CD1c-positive myeloid dendritic cell (primary cell): ENCODE data around the gene UBASH3B.
A peak's percentile ranks its signal among the peaks of the same experiment; 100 is the strongest.

Experiments
- DNase-seq: peaks from one replicate; pipeline ENCODE4 v3.0.0-alpha.2; 2016; ENCODE audit errors: extremely low spot score

UBASH3B gene

DNA sequence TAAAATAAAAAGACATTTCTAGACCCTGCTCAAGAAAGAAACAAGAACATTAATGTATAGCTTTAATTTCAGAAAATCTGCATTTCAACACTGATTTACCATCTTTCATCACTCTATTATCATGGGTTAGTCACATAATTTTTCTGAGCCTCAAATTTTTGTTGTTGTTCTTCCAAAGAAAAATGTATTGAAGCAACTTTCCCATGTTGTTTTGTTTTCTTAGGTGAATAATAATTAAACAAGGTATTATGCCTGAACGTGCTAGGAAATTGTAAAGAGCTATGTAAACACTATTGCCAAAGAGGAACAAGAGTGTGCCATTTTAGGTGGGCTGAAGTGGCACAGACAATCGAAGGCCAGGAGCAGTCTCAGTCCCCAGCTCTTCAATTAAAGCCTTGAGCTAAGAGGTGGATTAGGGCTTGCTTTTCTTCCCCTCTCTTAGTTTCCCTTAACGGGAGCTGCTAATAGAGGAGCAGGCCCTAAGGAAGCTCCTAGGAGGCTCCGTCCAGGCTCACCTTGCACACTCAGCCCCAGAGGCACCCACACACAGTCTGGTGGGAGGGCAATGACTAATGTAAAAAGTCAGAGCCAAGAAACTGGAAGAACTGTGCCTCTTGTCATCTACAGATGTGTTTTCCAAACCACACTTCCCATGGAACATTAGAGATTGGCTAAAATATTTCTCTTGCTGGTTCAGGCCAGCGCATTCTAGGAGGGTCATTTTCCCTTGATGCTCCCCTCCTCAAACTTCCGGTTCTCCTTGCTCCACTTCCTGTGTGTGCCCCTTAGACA, 8.8 kb upstream of the UBASH3B start:
- DNase-seq: peak; percentile 57

DNA sequence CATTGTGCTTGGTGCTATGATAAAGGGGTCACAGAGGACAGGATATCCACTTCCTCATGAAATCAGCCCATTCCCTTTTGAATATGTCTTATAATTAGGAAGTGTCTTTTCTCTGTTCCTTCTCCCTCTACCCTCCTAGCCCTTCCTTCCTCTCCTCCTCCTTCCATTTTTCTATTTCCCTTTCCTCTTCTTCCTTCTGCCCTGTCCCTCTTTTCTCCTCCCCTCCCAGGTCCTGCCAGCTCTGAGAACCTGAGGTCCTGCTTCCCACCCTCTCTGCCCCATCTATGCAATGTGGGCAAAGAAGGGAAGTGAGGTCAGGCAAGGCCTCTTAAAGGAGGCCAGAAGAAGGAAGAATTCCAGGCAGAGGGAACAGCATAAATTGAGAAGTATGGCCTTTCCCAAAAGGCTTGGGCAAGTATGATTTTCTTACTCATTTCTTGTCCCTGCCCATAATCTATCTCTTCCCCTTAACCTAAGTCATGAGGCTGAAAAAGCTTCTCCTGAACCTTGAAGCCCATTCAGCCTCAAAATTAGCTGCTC, 7.7 kb upstream of the UBASH3B start:
- DNase-seq: peak; percentile 55

DNA sequence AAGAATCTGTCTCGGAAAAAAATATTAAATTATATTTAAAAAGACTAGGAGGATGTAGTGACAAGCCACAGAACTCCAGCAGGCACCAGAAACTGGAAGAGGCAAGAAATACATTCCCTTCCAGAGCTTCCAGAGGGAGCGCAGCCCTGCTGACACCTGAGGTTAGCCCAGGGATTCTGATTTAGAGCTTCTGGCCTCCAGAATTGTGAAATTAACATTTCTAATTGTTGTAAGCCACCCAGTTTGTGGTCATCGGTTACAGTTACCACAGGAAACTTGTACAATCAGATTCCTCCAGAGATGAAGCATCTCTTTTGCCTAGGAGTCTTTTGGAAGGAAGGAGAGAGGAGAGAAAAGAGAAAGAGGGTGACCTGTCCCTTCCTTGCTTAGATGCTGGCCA, 6.4 kb upstream of the UBASH3B start:
- DNase-seq: no peak

DNA sequence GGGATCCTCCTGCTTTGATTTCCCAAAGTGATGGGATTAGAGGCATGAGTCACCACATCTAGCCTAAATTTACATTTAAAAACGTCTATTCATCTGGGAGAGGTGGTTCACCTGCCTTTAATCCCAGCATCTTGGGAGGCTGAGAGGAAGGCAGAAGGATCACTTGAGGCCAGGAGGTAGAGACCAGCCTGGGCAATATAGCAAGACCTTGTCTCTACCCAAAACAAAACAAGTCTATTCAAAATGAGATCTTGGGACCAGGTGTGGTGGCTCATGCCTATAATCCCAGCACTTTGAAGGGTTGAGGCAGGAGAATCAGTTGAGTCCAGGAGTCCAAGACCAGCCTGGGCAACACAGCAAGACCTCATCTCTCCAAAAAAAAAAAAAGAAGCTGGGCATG, 4.9 kb upstream of the UBASH3B start:
- no peak for DNase-seq

DNA sequence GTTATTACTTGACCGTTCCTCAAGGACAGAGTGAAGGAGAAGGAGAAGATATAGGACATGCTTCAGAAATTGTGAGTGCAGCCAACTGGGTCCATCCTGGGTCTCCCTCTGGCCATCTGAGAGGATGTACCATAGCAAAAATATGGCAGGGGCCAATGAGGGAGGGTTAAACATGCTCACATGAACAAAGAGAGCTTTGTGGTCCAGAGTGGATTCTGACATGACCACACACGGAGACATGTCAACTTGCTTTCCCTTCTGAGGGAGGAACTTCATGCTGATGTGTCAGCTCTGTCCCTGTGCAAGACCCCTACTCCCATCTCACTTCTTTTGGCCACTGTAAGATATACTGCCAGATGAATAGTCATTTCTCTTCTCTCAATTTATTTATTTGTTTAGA, 3.0 kb upstream of the UBASH3B start:
- no peak for DNase-seq

DNA sequence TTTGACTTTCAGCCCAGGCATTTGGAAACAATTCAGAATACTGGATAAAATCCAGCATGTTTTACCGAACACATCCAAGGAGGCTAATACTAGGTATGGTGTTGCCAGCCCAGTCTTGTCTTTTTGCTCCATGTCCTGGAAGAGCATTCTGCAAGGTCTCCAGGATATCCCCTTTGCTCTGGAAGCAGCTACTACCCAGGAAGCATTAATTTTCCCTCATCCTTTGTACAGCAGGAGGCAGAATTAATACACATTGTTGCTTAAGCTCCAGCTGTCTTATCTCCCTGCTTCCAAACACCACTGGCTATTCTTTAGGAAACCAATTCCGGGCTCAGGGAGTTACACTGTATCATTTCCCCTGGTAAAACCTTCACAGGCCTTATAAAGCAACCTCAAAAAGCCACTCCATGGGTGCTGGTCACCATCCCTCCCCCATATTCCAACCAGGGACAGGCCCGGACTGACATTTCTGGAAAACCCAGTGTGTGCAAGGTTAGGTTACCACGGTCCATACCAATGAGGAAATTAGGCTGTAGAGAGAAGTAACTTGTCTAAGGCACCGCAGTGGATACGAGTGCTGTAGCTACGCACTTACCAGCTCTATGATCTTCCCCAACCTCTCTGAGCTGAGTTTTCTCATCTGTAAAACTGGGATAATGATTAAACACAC, 1.5 kb upstream of the UBASH3B start:
- DNase-seq: no peak

DNA sequence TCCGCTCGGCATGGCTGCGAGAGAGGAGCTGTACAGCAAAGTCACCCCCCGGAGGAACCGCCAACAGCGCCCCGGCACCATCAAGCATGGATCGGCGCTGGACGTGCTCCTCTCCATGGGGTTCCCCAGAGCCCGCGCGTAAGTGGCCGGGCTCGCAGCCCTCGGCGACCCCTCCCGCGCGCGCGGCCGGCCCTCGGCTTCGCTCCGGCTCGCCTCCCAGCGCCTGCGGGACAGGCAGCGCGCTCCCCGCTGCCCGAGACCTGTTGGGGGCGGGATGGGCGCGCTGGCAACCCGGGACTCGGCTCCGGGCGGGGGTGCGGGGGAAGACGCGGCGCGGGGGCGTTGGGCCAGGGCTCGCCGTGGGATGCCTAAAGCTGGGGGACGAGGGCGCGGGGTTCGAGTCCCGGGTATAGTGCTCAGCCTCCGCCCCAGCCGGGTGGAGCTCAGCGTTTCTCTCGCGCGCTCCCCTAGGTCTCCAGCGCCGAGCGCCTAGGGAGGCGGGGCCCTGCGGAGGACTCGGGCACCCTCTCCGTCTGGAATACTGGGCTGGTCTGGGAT, 630 bp downstream of the UBASH3B start:
- peak; percentile 68 for DNase-seq

DNA sequence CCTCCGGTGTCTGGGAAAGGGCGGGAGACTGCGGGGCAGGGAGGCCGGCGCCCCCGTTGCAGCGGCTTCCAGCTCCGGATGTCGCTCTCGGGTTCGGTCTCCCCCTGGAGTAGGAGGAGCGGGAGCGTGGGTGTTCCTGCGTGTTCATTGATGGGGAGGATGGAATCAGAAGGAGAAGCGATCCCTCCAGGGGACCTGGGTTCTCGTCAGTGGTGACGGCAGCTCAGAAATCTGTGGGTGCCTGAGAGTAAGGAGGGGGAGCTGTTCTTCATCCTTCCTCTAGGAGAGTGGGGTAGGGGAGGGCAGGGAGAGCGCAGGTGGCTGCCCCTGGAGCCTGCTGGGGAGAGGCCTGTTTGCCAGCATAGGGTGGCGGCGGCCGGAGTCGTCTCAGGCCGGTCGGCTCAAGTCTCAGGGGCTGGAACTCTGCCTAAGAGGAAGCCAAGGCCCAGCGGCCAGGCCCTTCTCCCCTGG, 1.1 kb downstream of the UBASH3B start:
- peak; percentile 91 for DNase-seq

DNA sequence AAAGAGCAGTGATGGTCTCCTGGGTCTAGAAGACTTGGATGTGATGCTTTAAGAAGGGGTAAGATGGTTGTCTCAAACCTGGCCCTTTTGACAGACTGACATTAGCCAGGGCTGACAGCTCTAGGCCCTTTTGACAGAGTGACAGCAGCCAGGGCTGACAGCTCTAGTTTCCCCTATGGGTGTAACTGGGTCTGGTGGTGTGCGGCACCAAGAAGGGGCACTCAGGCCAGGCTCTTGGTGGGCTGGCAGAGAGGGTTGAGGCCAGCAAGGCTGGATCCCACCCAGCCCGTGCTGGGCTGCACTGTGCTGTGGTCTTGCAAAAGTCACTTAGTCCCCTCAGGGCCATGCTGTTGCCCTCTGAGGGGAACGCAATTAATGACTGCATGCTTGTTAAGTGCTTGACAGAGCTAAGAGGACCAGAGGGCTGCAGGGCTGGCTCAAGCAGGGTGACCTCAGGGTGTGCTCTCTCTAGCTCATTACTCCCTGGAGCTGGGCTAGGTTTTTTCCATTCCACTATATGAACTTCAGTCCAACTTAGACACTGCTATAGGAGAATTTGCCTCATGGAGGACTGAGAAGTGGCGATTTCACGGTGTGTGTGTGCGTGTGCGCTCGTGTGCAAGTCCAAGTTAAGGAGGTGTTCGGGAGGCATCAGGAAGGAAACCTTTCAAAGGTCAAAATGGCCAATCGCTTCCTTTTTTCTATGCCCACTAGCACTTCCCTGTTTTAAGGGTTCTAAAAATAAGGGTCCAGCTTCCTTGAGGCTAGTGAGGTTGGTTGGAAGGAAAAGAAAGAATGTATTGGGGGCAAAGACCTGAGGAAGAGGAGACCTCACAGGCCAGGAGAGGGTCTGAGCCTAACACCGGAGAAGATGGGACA, 4.4 kb downstream of the UBASH3B start:
- DNase-seq: peak; percentile 65

DNA sequence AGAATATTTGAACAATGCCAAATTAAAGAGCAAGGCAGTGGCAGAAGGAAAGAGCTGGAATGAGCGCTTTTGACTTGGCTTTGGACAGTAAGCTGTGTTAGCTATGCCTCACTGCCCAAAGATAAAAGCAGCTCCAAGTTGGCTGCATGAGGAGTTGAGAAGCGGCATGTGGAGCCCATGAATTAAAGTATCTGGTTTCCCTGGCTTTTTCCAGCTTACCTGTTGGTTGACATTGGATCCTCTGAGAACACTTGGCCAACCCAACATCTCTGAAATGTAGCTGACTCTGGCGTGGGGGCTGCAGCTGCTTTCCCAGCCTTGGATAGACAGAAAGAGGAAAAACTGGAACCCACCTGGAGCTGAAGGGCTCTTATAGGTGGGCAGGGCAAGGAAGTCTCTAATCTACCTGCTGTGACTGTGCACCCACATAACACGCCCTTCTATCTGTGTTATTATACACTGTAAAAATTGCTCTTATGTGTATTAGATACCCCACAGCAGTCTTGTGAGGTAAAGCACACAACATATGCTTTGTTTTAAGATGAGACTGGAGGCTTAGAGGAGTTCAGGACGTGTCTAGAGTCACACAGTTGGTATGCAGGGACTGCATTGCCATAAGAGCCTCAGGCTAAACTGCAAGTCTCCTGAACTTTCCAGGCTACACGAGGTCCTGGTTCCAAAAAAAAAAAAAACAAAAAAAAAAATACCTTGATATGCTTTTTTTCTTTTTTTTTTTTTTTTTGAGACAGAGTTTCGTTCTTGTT, 5.8 kb downstream of the UBASH3B start:
- DNase-seq: no peak

DNA sequence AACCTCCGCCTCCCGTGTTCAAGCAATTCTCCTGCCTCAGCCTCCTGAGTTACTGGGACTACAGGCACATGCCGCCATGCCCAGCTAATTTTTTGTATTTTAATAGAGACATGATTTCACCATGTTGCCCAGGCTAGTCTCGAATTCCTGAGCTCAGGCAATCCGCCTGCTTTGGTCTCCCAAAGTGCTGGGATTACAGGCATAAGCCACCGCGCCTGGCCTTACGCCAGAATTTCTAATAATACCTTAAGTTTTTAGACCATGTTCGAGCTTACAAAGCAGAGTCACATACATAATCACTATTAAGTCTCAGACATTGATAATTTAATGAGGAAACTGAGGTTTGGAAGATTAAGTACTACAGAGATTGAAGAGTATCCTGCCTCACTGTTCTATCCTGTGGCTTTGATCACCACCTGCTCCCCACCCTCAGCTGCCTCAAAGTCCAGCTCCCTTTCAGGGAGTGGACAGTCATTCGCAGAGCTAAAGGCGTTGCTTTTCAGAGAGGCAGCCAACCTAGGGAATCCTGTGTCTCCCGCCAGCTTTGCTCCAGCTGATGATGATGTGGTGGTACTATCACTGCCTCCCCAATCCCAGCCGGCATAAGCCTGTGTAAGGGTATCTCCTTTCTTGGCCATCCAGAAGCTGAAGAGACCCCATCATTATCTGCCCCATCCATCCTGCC, 7.7 kb downstream of the UBASH3B start:
- no peak for DNase-seq

DNA sequence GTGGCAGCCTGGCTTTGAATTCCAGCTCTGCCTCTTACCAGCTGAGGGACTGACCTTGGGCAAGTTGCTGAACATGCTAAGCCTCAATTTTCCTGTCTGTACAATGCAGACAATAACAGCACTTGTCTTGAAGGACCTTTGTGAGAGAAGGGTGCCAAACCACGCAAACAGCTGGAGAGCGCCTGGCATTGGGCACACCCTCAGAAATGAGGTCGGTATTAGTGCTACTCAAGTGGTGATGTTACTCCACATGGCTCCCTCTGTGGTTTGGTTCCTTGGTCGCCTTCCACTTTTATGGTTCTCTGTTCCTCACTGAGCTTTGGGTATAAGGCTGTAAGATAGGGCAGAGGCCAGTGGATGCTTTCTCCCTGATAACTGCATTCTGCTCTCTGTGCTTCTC, 8.2 kb downstream of the UBASH3B start:
- peak; percentile 64 for DNase-seq

DNA sequence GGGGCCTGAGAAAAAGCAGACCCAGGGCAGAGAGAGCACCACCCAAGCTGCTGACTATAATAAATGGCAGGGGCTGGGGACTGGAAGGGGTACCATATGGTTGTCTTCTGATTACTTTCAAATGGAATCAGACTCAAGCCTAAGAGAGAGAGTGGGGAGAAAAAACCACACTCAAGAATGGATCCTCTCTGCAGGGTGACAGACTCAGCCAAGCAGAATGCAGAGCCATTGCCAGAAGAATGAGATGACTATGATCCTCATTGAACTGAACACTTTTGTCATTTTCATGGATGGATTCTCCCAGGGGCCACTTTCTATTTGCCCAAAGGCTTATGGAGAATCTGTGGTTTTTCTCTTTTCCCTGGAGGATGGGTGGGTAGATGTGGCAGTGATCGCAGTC, 8.7 kb downstream of the UBASH3B start:
- DNase-seq: no peak

DNA sequence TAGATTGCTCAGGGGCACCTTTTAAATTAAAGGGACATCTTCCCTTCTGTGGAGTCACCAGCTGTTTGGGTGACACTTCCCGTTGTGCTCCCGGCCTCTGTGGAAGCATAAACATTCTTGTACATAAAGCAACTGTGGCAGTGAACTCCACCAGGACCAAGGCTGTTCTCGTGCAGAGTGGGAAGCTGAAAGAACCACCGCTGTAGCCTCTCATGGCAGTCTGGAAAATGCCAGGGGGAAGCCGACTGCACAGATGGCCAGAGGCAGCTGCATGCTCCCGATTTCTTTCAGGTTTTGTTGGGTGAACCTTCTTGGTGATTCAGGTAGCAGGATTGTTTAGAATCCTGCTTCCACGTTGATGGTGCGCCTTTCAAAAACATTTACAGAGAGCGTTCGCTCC, 10.3 kb downstream of the UBASH3B start:
- DNase-seq: no peak

DNA sequence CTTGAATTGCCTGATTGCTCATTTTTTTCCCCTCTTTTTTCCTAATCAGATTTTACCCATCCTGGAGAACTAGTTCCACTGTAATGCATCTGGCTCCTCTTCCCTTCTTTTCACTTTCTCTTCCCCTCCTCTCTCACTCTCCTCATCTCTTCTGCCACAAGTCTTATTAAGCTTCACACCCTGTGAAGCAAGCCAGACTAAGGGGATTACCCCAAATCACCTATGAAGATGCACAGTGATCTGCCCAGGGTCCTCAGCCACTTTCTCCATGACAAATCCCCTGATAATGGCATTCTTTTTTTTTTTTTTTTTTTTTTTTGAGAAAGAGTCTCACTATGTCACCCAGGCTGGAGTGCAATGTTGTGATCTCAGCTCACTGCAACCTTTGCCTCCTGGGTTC, 11.2 kb downstream of the UBASH3B start:
- no peak for DNase-seq

DNA sequence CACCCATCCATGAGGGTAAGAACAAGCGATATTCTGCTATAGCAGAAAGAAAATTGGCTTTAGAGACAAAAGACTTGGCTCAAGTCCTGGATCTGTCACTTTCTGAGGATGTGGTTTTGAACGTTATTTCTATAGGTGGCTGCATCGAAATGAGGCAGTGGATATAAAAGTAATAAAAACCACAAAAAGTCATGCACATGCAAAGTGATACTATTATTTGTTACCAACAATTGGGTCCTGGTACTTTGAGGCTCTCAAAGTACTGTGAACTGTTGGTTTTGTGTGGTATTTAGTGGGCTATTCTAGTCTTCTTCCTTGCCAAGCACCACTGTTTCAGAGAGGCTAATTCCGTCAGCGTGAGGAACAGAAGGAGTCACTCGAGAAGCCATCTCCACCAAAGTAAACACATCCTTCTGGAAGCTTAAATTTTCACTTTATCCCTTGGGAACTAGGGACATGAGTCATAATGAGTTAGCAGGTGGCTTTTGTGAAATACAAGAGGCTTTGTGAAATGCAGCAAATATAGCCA, 13.1 kb downstream of the UBASH3B start:
- no peak for DNase-seq

DNA sequence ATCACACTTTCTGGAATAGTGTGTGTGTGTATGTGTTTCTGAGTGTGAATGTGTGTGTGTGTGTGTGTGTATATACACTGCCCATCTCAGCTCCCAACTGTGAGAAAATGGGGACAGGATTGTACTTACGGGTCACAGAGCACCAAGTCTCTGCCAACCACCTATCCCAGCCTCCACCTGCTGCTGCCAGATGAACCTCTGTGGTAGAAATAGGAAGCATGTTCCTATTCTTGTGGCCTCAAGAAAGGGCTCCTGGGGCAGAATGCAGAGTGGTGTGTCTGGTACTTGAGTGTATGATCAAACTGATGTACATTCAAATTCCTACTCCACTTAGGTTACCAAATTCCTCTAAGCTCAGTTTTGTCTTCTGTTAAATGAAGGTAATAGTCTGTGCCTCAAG, 14.6 kb downstream of the UBASH3B start:
- no peak for DNase-seq

DNA sequence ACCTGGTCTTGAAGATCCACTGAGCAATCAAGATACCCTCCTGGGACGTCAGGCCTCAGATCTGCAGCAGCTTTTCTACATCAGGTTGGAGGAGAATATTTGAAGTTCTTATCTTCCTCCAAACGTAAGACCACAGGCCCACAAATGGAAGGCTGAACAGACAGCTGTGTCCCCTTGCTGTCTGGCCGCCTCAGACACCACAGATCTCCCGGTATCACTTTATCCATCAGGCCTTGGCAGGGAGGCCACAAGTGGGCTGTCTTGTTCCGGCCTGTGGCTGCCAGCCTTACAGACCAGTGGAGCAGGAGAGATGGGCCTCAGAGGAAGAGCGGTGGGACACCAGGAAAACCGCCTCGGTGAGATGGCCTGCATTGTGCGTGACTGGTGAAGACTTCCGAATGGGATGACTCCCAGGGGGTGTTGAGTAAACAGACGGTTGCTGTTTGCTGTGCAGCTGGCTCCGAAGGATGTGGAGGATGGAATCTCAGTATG, 15.9 kb downstream of the UBASH3B start:
- no peak for DNase-seq

DNA sequence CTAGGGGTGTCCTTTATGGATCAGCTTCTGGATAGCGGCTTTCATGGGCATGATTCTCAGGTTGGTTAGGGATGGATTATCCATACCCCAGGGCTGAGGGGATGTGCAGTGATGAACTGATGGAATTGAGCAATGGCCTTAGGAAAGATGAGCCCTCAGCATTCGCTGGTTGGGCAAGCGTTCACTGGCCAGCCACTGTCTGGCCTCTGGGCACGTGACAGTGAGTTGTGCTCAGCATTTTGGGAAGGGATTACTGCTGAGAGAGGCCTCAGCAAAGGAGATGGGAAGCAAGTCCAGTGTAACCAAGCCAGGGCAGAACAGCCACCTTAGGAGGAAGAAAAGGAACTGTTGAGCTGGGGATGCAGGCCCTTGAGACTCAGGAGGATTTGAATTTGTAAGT, 17.4 kb downstream of the UBASH3B start:
- no peak for DNase-seq

DNA sequence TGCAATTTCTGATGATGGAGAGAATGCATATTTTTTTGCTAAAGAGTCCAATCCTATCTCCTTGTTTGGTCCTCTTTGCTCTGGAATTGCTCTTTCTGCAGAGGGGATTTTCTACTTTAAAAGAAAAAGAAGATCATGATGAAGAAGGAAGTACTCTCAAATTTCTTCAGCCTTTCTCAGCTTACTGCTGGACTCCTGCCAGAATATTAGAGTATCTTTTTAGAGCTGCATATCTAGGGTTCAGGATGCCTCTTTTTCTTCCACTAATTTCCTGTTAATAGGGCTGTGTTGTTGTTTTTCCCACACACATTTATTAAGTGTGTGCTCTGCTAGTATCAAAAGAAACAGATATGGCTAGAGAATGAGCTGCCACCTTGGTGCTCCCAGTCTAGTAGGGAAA, 18.2 kb downstream of the UBASH3B start:
- no peak for DNase-seq
